Measurements from ENCODE around the gene FLRT2.

- TF ChIP-seq CTCF (IDR thresholded peaks at IDR 0.05 in 8 of 11, conservative IDR thresholded peaks at IDR 0.05 in 3 of 11) (no peak), POLR2A (IDR thresholded peaks at IDR 0.05) (no peak), POLR2AphosphoS5 (IDR thresholded peaks at IDR 0.05) (peak in 2 of 3 donors; percentile 31 to 62)
These were observed 3.3 kb downstream of the FLRT2 start for GRCh38 chr14:85533023-85533860.
